SW480 (cell line): ENCODE results near the gene CYP27C1.
"Not testable (repeated sequence)": the region's sequence is repeated elsewhere in the genome, so short reads cannot be mapped to it uniquely, and the experiment has no call there.

ENCODE experiments used
- DNase-seq: peaks from one replicate; pipeline ENCODE4 v3.0.0-alpha.2; 2016; ENCODE audit warnings: low spot score

Gene CYP27C1

GRCh38 chr2:127170452-127171197 lies 49.5 kb downstream of the CYP27C1 start:
- no peak for DNase-seq

GRCh38 chr2:127170021-127170420 lies 50.1 kb downstream of the CYP27C1 start:
- DNase-seq: no peak

DNA sequence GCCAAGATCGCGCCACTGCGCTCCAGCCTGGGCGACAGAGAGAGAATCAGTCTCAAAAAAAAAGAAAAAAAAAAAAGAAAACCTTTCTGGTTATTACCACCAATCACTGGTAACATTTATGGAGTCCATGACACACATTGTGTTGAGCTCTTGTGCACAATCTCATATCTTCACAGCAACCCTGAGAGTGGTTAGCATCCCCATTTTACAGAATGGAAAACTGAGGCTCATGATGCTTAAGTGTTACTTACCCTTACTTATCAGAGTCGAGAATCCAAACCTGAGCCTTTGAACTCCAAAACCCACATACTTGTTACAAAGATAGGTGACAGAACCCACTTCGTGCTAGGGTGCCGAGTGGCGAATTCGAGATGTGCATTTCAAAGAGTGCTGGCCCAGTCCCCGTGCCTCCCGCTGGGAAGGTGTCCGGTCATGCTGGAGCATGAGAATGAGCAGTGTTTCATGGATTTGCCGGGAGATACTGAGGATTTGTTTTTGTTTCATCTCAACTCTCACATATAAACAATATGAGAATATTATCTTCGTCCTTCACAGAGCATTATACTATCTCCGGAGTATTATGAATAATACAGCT lies 50.9 kb downstream of the CYP27C1 start:
- no peak for DNase-seq

GRCh38 chr2:127166231-127166860 lies 53.8 kb downstream of the CYP27C1 start:
- DNase-seq: no peak

GRCh38 chr2:127165539-127165935 lies 54.6 kb downstream of the CYP27C1 start:
- DNase-seq: no peak

- no peak for DNase-seq
These were observed 55.1 kb downstream of the CYP27C1 start for GRCh38 chr2:127164761-127165538.

GRCh38 chr2:127163921-127164320 lies 56.2 kb downstream of the CYP27C1 start:
- DNase-seq: no peak

- not testable (repeated sequence) for DNase-seq
These were observed 57.1 kb downstream of the CYP27C1 start for GRCh38 chr2:127163090-127163406.

GRCh38 chr2:127162261-127163089 lies 57.6 kb downstream of the CYP27C1 start:
- DNase-seq: no peak

DNA sequence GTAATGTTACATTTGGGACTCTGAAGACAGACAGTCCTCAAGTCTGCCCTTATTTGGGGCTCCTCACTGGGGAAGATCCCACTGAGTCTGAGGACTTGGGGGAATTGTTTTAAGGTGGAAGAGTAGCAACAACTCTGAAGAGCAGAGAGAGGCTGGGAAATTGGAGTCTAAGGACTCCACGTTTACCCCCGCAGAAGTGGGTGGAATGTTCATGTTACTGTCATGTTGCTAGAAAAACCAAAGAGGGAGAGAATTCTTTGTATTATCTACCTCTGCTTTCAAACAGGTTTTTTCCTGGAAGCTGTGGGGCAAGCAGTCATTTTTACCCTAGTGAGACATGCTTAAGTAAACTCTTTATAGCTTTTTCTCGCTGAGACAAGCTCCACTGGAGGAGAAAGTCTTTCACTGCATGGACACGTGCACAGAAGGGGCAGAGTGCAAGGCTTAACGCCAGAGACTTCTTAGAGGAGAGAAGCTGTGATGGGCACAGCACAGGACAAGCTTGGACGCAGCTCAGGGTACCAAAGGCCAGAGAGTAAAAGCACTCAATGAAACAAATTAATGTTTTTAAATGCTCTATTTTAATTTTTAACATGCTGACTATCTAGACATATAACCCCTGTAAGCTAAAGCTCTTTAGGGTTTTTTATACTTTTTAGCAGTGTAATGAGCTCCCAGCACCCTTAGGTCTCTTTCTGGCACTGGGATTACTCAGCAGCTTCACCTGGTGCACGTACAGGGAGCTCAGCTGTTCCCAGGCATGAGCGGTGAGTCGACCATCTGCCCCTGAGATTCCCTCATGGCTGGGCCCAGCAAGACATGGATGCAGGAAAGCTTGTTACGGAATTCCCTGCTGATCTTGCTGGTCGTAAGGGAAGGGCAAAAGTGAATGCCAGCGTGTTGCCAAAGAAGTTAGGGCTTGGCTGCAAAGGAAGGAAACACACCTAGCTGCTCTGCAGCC lies 58.6 kb downstream of the CYP27C1 start:
- no peak for DNase-seq

DNA sequence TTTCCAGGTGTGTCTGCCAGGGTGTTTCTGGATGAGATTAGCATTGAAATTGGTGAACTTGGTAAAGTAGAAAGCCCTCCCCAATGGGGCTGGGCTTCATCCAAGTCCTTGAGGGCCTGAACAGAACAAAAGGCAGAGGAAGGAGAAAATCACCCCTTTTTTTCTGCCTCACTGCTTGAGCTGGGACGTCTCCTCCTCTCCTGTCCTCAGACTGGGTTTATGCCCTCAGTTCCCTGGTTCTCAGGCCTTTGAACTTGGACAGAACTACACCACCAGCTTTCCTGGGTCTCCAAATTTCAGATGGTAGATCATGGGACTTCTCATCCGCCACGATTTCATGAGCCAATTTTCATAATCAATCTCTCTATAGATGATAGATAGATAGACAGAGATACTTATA lies 59.4 kb downstream of the CYP27C1 start:
- no peak for DNase-seq

GRCh38 chr2:127159543-127159942 lies 60.6 kb downstream of the CYP27C1 start:
- DNase-seq: no peak

DNA sequence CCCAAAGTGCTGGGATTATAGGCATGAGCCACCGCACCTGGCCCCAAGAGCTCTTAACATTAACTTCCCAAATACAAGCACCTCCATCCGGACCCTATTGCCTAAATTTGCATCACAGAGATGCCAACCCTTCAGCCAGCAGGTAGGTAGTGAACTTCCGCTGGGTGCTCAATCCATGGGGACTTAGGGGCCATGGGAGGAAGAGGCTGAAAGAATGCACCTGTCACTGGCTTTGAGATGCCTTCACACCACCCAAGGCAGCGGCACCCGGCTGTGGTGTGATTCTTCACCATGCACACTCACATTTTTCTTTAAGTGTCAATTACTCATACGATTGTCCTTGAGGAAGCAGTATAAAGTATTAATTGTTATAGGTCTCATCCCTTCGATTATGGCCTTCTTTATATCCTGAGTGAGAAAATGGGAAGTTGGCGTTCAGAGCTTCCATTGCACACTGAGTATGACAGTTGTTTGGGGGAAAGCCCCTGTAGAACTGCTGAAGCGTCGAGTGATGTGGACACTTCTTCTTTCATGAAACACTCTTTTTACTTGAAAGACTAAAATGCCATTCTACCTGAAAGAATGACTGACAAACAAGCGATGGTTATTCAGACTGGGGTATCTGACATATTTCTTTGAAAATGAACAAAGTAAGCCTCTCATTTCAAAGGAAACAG lies 61.3 kb downstream of the CYP27C1 start:
- DNase-seq: no peak

GRCh38 chr2:127157651-127158485 lies 62.2 kb downstream of the CYP27C1 start:
- no peak for DNase-seq

DNA sequence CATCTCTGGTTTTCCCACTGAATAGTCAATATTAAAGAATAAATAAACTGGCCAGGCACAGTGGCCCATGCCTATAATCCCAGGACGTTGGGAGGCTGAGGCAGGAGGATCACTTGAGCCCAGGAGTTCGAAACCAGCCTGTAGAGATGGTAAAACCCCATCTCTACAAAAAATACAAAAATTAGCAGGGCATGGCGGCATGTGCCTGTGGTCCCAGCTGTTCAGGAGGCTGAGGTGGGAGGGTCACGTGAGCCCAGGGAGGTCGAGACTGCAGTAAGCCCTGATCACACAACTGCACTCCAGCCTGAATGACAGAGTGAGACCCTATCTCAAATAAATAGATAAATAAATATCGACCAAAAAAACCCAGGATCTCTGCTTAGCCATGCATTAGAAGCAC lies 63.0 kb downstream of the CYP27C1 start:
- DNase-seq: no peak

- no peak for DNase-seq
These were observed 64.2 kb downstream of the CYP27C1 start for GRCh38 chr2:127155947-127156346.

DNA sequence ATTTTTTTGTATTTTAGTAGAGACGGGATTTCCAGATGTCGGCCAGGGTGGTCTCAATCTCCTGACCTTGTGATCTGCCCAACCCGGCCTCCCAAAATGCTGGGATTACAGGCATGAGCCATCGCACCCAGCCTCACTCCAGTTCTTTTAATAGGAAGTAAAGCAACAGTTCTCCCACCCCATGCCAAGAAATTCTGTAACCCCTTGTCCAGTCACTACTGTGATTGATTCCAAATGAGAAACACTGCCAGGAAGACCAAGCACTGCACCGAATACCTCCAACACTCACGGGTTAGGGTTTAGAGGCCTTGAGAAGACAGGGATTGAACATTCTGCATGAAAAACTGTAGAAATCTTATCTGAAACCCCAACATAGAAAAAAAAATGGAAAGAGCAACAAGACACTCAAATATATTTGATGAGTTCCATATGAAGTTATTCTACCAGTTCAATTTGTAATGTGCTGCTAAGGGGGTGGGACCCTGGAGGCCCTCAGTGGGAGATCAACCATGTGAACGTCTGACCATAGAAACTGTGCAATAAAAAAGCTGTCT lies 65.0 kb downstream of the CYP27C1 start:
- DNase-seq: no peak

- DNase-seq: no peak
These were observed 65.7 kb downstream of the CYP27C1 start for GRCh38 chr2:127154396-127154795.

GRCh38 chr2:127153691-127154158 lies 66.4 kb downstream of the CYP27C1 start:
- no peak for DNase-seq
